HT-29 (cell line): ENCODE data around the gene GRM5. TPM values are rescaled to one million over a fixed set of nuclear protein-coding genes. Genes with fewer than 3 reads are reported as not detected.
A peak's percentile ranks its signal among the peaks of the same experiment; 100 is the strongest.
"Not testable (repeated sequence)": the region's sequence is repeated elsewhere in the genome, so short reads cannot be mapped to it uniquely, and the experiment has no call there.

ENCODE experiments used
- DNase-seq: peaks from one replicate; pipeline ENCODE4 v3.0.0-alpha.2; 2015; ENCODE audit warnings: low spot score
- total RNA-seq: library from RNA; depleted of rRNA; stranded (reverse); fragments of >200 nt; shearing (Covaris generic); gene quantifications from 2 replicates; pipeline ENCODE4 v1.2.3, GENCODE V29; 2014

The GRM5 gene
- total RNA-seq, 1 experiment from 2014 or later: not detected

DNA sequence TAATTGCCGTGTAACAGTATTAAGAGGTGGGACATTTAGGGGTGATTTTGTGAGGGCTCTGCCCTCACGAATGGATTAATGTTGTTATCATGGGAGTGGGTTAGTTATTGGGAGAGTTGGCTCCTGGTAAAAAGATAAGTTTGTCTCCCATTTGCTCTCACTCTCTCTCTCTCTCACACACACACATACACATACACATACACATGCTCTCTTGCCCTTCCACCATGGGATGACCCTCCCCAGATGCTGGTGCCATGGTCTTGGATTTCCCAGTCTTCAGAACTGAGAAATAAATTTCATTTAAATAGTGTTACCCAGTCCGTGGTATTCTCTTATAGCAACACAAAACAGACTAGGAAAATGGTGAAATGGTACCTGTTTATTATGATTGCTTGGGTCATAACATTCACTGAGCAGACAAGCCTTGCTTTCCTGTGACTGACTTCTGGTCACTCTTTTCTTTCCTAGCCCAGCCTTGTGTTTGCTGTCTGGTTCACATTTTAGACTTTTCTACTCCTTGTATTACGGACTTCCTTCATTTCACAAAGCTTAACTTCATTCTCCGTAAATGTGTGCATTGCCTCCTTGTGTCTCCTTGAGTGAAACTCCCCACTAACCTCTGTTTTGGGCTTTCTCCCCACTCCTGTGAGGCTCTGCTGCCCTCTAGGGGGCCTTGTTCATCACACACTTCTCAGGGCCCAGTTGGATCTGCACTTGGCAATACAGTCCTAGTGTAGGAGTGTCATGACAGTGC is 521.7 kb downstream of the GRM5 start:
- peak; percentile 94 for DNase-seq

- DNase-seq: no peak
These were observed 524.8 kb downstream of the GRM5 start for GRCh38 chr11:88541006-88541405.

DNA sequence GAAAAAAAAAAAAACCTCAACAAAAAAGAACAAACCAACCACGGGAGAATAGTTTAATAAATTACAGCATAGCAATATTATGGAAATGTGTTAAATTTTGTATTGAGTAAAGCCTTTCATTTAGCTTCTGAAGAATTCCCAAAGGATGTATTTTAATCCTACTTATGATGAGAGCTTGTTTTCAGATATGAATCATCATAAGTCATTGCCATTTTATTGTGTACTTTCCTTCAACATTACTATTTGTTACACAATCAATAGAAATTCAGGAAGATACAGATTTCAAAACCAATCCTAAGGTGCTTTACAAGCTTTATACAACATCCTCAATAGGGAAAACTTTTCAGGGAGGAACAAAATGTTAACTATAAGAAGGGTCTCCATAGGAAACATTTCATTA is 527.7 kb downstream of the GRM5 start:
- peak; percentile 30 for DNase-seq

GRCh38 chr11:88537613-88538012 is 528.2 kb downstream of the GRM5 start:
- no peak for DNase-seq

GRCh38 chr11:88536616-88537265 is 529.0 kb downstream of the GRM5 start:
- no peak for DNase-seq

DNA sequence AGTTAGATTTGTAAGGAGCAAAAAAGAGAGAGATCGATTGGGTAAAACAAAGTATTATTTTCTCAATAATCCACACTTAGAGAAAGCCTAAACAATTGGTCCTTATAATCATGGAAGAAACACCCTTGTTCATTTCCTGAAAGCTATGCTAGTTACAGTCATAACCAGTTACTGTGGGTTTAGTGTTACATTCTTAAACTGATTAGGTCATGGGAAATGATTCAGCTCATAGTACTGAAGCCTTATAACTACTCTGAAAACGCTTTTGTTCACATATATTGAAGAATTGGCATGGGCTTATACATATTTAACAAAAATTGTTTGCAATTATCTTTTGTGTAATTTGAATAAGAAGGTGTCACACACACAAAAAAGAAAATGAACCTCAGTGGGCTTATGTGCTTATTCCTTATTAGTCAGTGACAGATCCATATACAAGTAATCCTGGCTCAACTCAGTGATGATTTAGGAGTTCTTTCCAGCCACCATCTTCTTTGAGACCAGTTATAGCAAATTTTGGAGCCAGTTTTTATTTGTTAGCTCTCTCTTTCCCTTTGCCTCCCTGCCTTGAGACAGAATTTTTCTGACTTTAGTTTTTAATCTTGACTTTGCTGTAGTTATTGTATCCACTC is 529.8 kb downstream of the GRM5 start:
- peak; percentile 72 for DNase-seq

DNA sequence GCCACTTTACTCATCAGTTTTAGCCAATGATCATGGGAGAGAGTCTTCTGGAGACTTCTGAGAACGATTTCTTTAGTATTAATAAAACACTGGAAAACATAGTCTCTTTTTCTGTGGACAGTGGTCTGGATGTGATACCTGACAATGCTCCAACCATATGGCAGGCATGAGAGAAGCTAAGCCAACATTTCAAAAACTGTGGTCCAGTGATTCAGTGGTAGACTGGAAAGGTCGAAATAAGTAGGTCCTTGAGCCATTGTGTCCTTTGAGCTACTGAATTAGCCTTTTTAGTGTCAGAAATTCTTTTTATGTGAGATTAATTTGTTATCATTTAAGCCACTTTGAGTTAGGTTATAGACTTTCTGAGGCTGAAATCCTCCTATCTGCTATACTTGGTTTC is 530.5 kb downstream of the GRM5 start:
- DNase-seq: no peak

DNA sequence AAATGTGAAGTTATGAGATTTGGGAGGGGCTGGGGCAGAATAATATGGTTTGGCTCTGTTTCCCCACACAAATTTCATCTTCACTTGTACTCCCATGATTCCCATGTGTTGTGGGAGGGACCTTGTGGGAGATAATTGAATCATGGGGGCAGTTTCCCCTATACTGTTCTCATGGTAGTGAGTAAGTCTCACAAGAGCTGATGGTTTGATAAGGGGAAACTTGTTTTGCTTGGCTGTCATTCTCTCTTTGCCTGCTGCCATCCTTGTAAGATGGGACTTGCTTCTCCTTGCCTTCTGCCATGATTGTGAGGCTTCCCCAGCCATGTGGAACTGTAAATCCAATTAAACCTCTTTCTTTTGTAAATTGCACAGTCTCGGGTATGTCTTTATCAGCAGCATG is 531.1 kb downstream of the GRM5 start:
- not testable (repeated sequence) for DNase-seq

DNA sequence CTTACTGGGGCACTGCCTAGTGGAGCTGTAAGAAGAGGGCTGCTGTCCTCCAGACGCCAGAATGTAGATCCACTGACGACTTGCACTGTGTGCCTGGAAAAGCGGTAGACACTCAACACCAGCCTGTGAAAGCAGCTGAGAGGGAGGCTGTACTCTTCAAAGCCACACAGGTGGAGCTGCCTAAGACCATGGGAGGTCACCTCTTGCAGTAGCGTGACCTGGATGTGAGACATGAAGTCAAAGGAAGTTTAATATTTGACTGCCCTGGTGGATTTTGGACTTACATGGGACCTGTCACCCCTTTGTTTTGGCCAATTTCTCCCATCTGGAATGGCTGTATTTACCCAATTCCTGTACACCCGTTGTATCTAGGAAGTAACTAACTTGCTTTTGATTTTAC is 531.6 kb downstream of the GRM5 start:
- DNase-seq: no peak

- no peak for DNase-seq
These were observed 532.8 kb downstream of the GRM5 start for GRCh38 chr11:88533001-88533400.

DNA sequence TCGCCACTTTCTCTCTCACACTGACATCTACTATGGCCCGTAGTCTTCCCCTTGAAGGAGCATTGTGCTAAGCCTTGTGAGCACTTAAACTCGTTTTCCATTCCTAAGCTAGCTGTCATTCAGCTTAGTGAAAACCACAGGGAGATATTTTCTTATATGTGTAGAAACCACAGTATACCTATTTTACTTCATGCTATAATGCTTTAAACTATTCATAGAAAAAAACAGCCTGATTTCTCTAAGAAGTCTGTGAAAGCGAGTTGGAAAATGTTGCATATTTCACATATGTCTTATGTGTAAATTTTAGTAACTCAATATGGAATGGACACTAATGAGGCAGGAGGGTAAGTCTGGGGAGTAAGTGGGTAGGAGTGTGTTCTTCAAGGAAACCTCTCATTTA is 534.0 kb downstream of the GRM5 start:
- DNase-seq: no peak

- no peak for DNase-seq
These were observed 536.4 kb downstream of the GRM5 start for GRCh38 chr11:88529426-88529825.

GRCh38 chr11:88523386-88524071 is 542.3 kb downstream of the GRM5 start:
- no peak for DNase-seq

- DNase-seq: no peak
These were observed 543.0 kb downstream of the GRM5 start for GRCh38 chr11:88522624-88523385.

DNA sequence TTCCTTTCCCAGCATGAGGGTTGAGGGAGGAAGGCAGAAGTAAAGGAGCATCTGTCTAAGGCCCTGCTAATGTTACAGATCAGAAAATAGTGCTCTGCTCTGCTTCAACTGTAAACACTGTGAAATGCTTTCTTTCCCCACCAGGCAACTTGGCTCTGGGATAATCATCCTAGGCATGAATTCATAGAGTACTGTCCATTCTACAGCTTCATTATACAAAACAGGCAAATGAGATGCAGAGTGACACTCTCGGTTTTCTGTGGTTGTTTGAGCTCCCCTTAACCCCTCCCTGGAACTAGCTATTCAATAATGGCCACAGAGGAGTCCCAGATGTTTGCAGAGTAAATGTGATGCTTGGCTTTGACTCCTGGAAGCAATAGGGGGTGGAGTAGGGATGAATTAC is 544.0 kb downstream of the GRM5 start:
- no peak for DNase-seq

DNA sequence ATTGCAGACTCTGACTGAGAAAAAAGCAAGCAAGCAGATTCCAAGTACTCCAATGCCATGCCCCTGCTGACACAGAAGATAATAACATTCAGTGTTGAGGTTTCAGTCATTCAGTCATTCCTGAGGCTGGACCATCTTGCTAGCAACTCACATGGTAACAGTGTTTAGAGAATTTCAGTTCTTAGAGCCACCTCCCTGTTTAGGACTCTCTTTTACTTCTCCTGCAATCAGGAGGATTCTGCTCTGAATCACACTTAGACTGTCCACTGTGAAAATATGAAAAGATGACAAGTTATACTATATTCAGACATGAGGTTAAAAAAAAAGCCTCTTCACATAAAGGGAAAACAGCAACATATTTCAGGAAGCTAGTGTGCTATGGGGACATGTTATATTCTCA is 544.4 kb downstream of the GRM5 start:
- DNase-seq: no peak

DNA sequence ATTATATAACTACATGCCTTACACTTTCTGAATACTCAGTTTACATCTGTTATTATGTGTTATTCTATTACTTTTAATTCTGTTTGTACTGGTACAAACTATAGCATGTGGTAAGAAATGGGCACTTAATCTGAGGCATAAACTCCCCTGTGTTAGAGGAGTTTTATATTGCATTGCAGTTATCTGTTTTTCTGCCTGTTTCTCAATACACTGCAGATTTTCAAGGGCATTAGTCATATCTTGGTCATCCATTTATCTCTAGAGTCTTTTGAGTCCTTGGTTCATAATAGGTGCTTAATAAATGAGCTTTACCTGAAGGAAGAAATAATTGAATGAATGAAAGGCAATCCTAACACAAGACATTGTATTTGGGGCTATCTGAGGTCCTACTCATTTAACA is 545.4 kb downstream of the GRM5 start:
- DNase-seq: no peak

DNA sequence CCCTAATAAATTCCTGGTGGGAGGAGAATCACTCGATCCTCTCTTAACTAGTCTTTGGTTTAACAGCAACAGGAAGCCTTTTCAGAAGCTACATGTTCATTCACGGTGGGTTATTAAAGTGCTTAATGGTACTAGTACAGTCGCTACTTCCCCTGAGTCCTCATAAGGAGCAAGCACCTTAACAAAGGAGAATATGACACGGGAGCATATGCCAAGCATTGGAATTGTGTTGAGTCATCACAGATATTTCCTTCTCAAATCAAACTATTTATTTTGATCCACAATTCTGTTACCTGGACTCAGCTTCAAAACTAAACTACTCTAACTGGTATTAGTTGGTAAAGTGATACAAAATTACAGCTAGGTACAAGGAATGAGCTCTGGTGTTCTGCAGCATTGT is 550.8 kb downstream of the GRM5 start:
- DNase-seq: no peak

- DNase-seq: no peak
These were observed 554.8 kb downstream of the GRM5 start for GRCh38 chr11:88511006-88511405.

DNA sequence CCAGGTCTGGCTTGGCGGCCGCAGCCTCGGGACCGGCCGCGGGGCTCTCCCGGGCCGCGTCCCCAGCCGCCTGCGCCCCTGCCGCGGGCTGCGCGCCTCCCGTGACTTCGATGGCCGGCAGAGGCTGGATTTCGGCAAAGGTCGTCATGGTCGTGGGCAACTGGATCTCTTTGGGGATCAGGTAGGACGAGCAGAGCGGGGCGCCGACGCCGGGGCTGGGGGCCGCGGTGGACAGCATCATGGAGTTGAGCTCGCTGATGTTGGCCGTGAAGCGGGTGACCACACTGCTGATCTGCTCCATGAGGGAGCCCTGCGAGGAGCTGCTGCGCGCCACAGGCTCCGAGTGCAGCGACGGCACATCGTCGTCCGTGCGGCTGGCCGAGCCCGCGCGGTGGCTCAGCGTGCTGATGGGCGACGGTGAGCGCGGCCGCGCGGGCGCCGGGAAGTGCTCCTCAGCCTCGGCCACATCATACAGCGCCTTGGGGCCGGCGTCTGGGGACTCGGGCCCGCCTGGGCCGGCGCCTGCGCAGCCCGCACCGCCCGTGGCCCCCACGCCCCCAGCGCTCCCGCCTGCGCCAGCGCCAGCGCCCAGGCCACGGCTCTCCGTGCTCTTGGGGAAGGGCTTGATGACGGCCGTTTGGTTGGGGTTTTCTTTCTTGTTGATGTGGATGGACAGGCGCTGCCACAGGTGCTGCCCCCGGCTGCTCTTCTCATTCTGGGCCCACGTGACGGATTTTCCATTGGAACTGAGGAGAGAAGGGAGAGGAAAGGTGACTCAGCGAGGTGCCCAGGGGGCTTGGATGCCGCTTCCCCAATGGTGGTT is 556.8 kb downstream of the GRM5 start:
- no peak for DNase-seq

- no peak for DNase-seq
These were observed 557.4 kb downstream of the GRM5 start for GRCh38 chr11:88508418-88508758.
